Measurements from ENCODE around the gene VEGFD.

Gene VEGFD

GRCh38 chrX:15340867-15341266 lies 43.3 kb downstream of the VEGFD start:
- TF ChIP-seq GATA3 (IDR thresholded peaks at IDR 0.05; ENCODE audit: low read depth, low read length) (no peak), GATA2 (IDR thresholded peaks at IDR 0.05; ENCODE audit: low read depth, low read length) (no peak)

GRCh38 chrX:15336023-15336413 lies 48.2 kb downstream of the VEGFD start:
- TF ChIP-seq GATA2 (IDR thresholded peaks at IDR 0.05; ENCODE audit: low read depth, low read length) (no peak), GATA3 (IDR thresholded peaks at IDR 0.05; ENCODE audit: low read depth, low read length) (no peak)

GRCh38 chrX:15335135-15336022 lies 48.8 kb downstream of the VEGFD start, which contains the start of gene PIGA:
PIGA (minus strand) TSS chrX:15335523; CDS start chrX:15331930, 3,593 bp downstream.
- TF ChIP-seq GATA3 (IDR thresholded peaks at IDR 0.05; ENCODE audit: low read depth, low read length) (no peak), GATA2 (IDR thresholded peaks at IDR 0.05; ENCODE audit: low read depth, low read length) (no peak)

DNA sequence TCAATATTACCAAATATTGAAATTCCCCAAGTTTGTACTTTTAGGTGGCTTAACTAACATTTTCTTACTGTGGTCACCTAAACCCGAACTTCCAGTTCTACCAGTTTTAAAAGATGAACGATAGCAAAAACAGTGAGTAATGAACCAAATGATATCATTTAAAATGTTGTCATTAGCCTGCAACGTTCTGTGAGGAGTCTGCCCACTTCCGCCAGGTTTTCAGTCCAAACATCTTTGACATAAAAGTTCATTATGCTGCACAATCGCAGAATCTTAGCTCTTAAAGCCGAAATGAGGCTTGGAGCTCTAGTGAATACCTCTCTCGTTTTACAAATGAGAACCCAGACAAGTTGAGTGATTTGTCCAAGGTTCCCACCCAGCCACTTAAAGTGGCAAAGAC lies 49.7 kb downstream of the VEGFD start:
- no peak for TF ChIP-seq GATA3 (IDR thresholded peaks at IDR 0.05; ENCODE audit: low read depth, low read length)
- TF ChIP-seq GATA2 (IDR thresholded peaks at IDR 0.05; ENCODE audit: low read depth, low read length): no peak

- TF ChIP-seq GATA2 (IDR thresholded peaks at IDR 0.05; ENCODE audit: low read depth, low read length): no peak
- no peak for TF ChIP-seq GATA3 (IDR thresholded peaks at IDR 0.05; ENCODE audit: low read depth, low read length)
These were observed 55.4 kb downstream of the VEGFD start for GRCh38 chrX:15328821-15329220.

DNA sequence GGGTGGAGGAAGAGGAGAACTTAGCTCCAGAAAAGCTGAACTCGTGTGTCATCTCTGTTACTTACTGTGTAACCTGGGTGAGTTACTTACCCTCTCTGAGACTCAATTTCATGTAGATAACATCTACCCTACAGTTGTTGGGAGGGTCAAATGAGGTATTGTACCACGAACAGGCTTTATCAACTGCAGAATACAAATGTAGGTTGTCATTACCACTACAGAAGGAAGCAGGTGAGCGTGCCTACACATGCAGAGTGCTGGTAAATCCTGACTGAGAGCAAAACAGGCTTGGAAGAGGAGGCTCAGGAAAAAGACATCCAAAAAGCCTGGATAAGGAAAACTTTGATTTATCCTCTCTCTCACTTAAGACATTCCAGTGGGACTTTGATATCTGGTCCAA lies 56.1 kb downstream of the VEGFD start:
- TF ChIP-seq GATA2 (IDR thresholded peaks at IDR 0.05; ENCODE audit: low read depth, low read length) (no peak), GATA3 (IDR thresholded peaks at IDR 0.05; ENCODE audit: low read depth, low read length) (no peak)

DNA sequence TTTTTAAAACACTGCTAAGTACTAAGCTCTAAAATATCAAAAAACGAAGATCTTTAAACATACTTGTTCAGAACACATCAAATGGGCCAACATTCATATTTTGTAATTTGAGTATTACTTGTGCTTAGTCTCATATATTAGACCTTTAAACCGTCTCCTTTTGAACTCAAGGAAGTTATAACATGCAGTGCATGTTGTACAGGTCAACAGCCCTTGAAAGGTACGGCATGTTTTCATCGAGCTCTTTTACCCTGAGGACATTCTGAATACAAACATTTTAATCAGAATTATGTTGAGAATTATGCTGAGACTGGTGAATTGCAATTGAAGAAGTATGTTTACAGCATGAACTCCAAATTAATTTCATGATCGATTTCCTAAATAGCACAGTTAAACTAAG lies 61.7 kb downstream of the VEGFD start:
- no peak for TF ChIP-seq GATA2 (IDR thresholded peaks at IDR 0.05; ENCODE audit: low read depth, low read length)

- TF ChIP-seq GATA3 (IDR thresholded peaks at IDR 0.05; ENCODE audit: low read depth, low read length): no peak
- TF ChIP-seq GATA2 (IDR thresholded peaks at IDR 0.05; ENCODE audit: low read depth, low read length): no peak
These were observed 62.1 kb downstream of the VEGFD start for GRCh38 chrX:15322072-15322471.

- no peak for TF ChIP-seq GATA3 (IDR thresholded peaks at IDR 0.05; ENCODE audit: low read depth, low read length)
- TF ChIP-seq GATA2 (IDR thresholded peaks at IDR 0.05; ENCODE audit: low read depth, low read length): no peak
These were observed 62.8 kb downstream of the VEGFD start for GRCh38 chrX:15321447-15321846.

DNA sequence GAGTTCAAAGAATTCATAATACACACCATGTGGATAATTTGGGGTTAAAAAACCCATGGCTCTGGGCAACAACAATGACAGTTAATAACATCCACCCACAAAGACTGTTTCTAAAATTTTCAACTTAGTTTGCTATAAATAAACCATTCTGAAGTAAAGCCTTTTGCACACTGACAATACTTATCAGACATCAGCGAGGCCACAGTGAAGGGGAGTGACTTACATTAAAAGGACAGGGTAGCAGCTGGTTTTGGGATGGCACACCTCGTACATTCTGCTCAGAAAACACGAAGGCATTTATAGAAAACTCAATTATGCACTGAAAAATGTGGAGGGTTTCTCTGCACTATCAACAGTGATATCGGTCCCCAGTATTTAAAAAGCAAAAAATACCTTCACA lies 63.9 kb downstream of the VEGFD start:
- no peak for TF ChIP-seq GATA2 (IDR thresholded peaks at IDR 0.05; ENCODE audit: low read depth, low read length)
- TF ChIP-seq GATA3 (IDR thresholded peaks at IDR 0.05; ENCODE audit: low read depth, low read length): no peak

- TF ChIP-seq GATA2 (IDR thresholded peaks at IDR 0.05; ENCODE audit: low read depth, low read length) (no peak), GATA3 (IDR thresholded peaks at IDR 0.05; ENCODE audit: low read depth, low read length) (no peak)
These were observed 65.1 kb downstream of the VEGFD start for GRCh38 chrX:15319075-15319474.

DNA sequence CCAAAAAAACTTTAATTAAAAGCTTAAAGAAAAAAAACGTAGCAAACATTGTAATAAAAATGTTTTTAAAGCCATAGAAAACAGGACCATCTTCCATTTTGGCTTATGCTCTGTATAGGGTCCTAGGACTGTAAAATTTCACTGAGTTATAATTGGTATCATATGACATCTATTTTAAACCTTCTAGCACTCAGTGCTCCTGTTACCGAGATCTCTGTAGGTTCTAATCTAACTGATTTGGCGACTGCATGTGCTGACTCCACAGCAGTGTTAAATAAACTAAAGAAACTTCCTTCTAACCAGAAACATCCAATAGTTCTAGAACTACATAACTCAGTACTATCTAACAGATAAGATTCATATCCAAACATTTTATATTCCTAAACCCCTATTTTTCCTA lies 68.7 kb downstream of the VEGFD start, which contains the start of gene ASB11:
TSS of gene ASB11 (minus strand) at position 132 of the 400 bp plus-strand sequence. CDS start at position 97, 35 bp downstream.
- TF ChIP-seq GATA3 (IDR thresholded peaks at IDR 0.05; ENCODE audit: low read depth, low read length) (no peak), GATA2 (IDR thresholded peaks at IDR 0.05; ENCODE audit: low read depth, low read length) (no peak)

DNA sequence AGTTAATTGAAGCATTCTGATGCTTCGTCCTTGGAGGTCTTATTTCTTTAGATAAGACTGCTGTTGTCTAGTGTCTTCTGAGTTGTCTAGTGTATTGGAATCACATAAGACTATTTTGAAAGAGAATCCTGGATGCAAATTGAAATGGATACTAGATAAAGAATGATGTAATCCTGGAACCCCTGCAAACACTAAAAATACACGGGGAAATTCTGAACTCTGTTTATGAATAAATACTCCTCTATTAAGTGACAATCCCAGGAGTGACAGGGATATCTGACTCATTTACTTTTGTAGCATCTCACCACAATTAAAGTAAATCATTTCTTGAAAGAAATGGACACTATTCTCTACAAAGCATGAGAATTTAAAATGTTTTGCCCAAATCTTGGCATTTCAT lies 69.7 kb downstream of the VEGFD start:
- TF ChIP-seq GATA3 (IDR thresholded peaks at IDR 0.05; ENCODE audit: low read depth, low read length): no peak
- TF ChIP-seq GATA2 (IDR thresholded peaks at IDR 0.05; ENCODE audit: low read depth, low read length): no peak

GRCh38 chrX:15311119-15311518 lies 73.1 kb downstream of the VEGFD start:
- no peak for TF ChIP-seq GATA3 (IDR thresholded peaks at IDR 0.05; ENCODE audit: low read depth, low read length)
- no peak for TF ChIP-seq GATA2 (IDR thresholded peaks at IDR 0.05; ENCODE audit: low read depth, low read length)

GRCh38 chrX:15310117-15310516 lies 74.1 kb downstream of the VEGFD start:
- TF ChIP-seq GATA2 (IDR thresholded peaks at IDR 0.05; ENCODE audit: low read depth, low read length): no peak
- TF ChIP-seq GATA3 (IDR thresholded peaks at IDR 0.05; ENCODE audit: low read depth, low read length): no peak
